Stimulated activated CD8-positive, alpha-beta memory T cell treated with anti-CD3 and anti-CD28 coated beads, Interleukin-15, amount 100 ng/mL, for 1 hour (primary cell): ENCODE results near the gene STK10.

ENCODE experiments used
- DNase-seq: peaks from one replicate; pipeline ENCODE4 v3.0.0-alpha.2; 2020; ENCODE audit warnings: low read depth

STK10 gene

GRCh38 chr5:172107571-172107970 lies 80.5 kb downstream of the STK10 start:
- no peak for DNase-seq

- peak; percentile 63 for DNase-seq
These were observed 81.3 kb downstream of the STK10 start for GRCh38 chr5:172106511-172107356.

DNA sequence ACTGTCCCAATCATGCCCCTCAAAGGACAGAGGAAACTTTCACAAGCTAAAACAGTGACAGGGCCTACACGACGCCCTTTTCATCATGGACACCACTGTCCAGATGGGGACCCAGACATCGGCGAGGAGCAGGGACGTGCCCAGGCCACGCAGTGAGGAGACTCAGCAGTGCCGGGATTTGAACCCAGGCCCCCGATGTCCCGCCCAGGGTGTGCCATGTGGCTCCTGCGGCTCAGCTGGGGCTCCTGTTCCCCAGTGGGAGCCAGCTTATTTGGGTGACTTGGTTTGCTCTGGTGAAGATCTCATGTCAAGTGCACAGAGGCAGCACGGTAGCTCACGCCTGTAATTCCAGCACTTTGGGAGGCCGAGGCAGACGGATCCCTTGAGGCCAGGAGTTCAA lies 82.2 kb downstream of the STK10 start:
- no peak for DNase-seq

- DNase-seq: no peak
These were observed 83.0 kb downstream of the STK10 start for GRCh38 chr5:172104801-172105701.

GRCh38 chr5:172104021-172104420 lies 84.0 kb downstream of the STK10 start:
- DNase-seq: no peak

DNA sequence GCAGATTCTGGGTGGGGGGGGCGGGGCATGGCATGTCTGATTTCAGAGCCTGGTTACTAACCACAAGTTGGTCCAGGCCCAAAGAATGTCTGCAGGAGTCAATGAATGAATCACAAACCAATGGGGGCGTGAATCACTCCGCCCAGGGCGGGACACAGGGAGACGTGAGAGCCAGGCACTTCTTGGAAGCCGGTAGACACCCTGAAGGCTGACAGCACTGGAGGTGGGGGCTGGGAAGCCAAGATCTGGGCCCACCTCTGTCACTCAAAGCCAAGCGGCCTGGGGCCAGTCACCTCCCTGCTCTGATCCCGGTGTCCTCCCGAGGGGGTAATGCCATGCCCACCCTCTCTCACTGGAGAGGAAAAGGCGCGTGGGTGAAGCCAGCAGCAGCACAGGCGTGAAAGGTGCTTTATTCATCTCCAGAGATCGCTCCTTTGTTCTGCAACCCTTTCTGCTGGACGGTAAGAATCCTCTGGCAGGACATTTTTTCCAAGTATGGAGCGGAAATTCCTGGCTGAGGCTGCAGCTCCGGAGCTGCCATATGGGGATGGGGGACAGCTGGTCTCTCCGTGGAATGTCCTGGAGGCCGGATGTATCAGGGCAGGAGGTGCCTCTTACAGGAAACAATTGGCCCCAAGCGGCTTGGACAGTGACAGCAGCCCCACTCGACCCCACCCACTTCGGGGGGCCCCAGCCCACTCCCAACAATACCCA lies 85.0 kb downstream of the STK10 start:
- no peak for DNase-seq

DNA sequence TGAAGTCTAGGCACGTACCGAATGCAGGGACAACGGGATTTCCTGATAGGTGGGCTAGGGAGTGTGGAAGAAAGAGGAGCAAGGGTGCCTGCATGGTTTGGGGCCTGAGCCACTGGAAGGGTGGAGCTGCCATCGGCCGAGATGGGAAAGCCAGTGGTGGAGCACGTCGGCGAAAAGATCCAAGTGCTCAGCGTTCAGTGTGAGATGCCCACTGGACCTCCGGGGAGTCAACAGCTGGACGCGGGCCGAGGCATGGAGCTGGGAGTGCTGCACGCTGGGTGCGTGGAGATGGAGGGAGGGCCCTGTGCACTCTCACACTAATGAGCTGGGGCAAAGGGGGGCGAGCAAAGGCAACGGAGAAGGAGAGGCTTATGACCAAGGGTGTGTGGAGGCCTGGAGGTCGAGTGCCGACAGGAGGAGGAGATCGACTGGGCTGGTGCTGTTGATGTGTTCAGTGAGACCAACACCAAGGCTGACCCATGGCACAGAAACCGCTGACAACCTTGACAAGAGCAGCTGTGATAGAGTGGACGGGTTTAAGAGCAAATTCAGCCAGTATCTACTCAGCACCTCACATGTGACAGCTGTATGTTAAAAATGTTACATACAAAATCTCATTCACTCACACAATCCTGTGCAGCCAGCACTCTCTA lies 85.7 kb downstream of the STK10 start:
- DNase-seq: no peak

DNA sequence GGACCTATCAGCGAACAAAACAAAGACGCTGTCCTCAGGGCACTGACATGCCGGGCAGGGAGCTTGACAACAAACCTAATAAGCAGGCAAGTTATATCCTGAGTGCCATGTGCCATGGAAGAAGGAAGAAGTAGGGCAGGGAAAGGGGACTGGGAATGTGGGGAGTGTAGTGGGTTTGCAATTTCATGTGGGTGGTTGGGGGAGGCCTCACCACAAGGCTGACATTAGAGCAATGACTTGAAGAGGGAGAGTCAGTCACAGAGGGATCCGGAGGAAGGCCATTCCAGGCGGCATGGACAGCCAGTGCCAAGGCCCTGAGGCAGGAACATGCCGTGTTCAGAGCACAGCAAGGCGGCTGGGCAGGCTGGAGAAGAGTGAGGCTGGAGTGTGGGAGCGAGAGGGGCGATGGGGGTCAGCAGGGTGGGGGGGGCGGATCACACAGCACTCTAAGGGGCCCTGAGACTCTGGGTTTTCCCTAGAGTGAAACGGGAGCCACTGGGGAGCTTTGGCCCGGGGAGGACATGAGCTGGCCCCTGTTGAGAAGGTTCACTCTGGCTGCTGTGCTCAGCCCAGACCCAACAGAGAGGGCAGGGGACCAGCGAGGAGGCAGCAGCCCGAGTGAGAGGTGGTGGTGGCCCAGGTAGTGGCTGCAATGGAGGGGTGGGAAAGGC lies 86.3 kb downstream of the STK10 start:
- DNase-seq: no peak

DNA sequence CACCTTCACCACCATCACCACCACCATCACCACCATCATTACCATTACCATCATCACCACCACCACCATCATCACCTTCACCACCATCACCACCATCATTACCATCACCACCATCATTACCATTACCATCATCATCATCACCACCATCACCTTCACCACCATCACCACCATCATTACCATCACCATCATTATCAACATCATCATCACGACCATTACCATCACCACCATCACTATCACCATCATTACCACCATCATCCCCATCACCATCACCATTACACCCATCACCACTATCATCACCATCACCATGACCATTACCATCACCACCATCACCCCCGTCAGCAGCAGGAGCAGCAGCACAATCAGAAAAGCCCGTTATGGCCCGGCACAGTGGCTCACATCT lies 89.1 kb downstream of the STK10 start:
- no peak for DNase-seq

DNA sequence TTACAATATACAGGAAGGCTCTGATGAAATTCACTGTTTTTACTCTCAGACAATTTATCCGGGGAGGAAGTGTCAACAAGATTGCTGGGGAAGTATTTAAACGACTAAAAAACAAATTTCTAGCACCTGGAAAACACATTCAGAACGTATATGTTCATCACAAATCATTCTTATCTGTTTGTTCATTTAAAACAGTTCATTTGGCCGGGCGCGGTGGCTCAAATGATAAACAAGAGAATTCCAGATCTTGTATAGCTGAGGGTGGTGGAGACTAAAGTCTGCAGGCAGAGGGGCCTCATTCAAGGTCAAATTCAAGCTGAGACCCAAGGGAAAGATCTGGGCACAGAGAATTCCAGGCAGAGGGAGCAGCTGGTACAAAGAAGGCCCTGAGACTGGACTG lies 90.0 kb downstream of the STK10 start:
- no peak for DNase-seq

- no peak for DNase-seq
These were observed 90.7 kb downstream of the STK10 start for GRCh38 chr5:172097356-172097755.

- no peak for DNase-seq
These were observed 91.7 kb downstream of the STK10 start for GRCh38 chr5:172096207-172096940.

DNA sequence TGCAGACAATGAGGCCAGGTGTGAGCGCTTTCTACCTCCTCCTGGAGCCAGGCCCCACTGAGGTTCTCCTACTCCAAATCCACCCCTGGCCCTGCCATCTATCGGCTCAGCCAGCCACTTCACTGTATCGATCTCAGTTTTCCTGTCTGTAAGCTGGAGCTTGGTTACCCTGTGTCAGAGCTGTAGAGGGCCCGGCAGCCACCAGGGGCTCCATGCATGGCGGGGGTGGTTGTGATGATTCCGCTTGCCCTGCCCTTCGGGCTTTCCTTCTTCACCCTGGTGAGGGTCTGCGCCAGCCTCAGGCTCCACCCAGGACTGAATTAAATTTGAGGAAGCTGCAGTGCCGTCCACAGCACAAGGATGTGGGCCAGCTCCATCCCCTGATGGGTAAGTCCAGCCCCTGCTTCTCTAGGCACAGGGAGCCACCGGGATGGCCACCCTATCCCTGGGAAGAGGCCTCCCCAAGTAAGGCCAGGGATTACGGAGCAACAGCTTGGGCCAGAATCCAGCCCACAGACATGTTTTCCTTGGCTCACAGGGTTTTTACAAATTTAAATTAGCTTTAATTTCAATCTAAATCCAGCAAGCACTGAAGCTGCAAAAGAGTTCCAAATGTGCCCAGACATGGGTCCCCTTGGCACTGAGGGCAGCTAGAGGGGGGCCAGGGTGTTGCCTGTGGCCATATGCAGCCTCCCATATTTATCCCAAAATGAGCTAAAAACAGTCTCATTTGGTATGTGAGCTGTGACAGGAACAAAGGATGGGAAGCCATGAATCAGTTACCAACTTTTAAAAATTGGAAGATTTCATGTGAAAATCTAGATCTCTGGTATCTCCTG lies 92.4 kb downstream of the STK10 start:
- DNase-seq: no peak

- no peak for DNase-seq
These were observed 94.1 kb downstream of the STK10 start for GRCh38 chr5:172093965-172094364.

DNA sequence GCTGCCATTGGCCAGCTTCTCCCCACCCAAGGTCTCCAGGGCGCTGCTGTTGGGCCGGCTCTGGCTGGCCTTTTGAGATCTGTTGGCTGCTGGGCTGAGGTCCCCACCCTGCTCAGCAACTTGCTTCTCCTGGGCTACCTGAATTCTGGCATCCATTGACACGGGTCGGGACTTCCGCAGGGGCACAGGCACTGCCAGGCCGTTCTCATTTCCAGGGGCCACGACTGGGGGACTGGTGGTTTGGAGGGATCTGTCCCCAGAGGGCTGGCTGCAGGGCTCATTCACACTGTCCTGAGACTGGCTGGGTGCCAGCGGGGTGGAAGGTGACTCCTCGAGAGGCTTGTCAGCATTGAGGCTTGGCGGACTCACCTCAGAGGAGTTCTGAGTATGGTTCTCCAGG lies 94.5 kb downstream of the STK10 start:
- no peak for DNase-seq

DNA sequence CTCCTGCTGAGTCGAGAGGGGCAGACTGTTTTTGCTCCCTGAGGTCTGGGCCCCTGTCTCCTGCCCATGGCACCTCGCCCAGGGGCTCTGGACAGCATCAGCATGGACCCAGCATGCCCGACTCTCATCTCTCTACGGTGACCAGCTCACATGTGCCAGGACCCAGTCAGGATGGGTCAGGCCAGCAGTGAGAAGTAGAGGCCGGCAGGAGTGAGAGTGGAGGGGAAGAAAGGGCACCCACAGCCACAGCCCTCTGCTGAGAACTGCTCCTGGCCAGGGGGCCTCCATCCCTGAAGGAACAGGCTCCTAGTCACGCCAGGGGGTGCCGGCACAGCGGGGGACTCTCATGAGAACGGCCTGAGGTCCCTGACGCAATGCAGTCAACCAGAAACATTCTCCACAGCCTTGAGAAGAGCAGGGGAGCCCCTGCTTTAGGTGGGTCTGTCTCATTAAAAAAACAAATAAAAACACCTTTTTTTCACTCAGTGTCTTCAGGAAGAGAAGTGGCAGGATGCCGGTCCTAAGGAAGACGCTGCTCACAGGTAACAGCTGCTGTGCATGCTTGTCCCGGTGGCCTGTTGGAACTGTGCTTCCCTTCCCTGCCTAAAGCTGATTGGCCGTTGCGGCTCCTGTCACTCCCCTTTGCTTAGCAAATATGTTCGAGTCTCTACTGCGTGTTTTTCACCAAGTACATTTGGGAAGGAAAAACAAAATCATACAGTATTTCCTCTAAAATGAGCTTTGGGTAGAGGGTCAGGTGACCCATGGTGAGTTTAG lies 95.9 kb downstream of the STK10 start:
- no peak for DNase-seq

- no peak for DNase-seq
These were observed 97.0 kb downstream of the STK10 start for GRCh38 chr5:172090976-172091547.

GRCh38 chr5:172089298-172090117 lies 98.5 kb downstream of the STK10 start:
- no peak for DNase-seq
